Cerebellar nuclear complex (tissue), 1 donor: ENCODE results near the gene GDPGP1.
"Not testable (repeated sequence)": the region's sequence is repeated elsewhere in the genome, so short reads cannot be mapped to it uniquely, and the experiment has no call there.

Experiments
- DNase-seq, 2 experiments: peaks; one replicate each; lab custom pipeline; 2025; lab: John Stamatoyannopoulos, UW

Gene GDPGP1

DNA sequence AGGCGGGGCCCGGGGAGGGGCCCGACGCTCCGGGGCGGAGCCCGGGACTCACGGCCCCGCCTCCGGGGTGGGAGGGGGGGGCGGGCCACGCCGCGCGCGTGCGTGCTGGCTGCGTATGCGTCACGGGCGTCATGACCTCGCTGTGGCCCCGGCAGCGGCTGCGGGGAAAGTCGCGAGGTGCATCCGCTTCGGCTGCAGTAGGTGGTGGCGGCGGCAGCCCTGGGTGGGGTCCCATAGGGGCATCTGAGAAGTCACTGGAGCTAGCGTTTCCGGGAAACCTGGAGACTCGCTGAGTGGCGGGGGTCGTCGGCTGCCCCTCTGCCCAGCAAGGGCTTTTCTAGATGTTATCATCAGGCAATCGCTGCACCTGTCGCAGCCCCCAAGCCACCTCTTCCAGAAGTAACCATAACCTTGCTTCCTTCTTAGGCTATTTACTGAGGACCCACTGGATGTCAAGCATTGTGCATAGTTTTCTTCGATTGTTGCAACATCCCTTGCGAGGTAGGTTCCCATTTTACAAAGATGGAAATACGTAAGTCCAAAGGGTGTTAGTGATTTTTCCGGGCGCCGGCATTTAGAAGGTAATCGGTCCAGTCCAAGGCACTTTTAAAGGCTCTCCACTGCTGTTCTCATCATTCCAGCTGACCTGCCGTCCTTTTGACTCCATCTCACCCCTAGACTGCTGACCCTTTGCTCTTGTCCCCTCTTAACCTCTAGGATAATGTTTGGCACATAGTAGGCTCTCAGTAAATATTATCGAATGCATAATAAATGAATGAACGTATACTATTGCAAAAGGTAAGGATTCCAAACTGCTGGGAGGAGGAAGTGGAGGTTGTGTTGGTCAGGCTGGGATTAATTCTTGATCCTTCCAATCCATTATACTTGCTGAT is at the start of gene GDPGP1:
Gene GDPGP1 (plus strand): TSS at position 114 of the 893 bp plus-strand sequence. CDS start 6,700 bp downstream, outside the sequence.
- DNase-seq: peak; percentile 49 to 61

DNA sequence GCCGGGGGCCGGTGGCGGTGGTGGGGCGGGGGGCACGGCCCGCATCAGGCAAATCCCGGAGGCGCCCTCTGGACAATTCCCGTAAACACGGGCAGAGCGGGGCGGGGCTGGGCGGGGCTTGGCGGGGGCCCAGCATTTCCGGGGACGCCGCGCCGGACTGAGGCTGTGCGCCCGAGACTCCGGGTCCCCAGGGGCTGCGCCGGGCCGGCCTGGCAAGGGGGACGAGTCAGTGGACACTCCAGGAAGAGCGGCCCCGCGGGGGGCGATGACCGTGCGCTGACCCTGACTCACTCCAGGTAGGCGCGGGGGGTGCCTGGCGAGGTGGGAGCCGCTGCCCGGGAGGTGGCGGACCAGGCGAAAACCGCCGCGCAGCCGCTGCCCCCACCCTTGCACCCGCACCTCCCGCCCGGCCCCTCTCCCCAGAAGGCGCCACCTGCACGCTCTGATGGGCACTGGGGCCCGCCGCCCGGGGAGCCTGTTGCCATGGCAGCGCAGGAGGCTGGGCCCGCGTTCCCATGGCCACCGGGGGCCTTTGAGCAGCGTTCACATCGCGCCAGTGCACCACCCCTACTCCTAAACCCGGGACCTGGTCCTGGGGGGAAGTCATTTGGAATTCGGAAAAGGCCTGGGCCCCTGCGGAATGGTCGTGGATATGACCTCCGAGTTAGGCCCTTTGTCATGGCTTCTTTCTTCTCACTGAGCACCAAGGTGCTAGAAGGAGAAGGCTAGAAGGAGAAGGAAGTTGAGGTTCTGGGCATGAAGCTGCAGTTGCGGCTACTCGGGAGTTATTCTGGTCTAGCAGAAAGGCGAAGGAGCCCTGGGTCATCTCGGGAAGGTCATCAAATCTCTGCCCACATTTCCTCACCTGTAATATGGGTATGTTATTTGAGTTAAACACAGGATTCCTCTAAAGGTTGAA is 49.0 kb upstream of the GDPGP1 start:
- DNase-seq: no peak

DNA sequence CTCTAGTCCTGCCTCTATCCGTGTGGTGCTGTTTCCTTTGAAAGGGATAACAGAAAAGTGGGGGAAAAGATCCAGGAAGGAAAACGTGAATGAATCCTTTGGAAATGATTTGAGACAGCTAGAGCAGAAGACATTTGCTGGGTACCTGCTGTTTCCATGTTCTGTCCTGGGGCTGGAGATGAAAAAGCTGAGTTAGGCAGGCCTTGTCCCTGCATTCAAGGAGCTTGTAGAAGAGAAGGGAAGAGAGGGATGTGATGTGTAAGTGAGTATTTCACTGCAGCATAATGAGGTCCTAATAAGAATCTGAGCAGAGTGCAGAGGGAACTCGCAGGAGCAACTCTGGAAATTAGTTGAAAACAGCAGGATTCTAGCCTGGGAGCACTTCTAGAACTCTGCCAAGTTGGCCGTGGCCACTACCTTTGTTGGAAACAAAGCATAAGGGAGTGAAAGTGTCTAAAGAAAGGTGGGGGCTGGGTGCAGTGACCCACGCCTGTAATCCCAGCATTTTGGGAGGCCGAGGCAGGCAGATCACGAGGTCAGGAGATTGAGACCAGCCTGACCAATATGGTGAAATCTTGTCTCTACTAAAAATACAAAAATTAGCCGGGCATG is 46.6 kb upstream of the GDPGP1 start:
- DNase-seq: no peak

DNA sequence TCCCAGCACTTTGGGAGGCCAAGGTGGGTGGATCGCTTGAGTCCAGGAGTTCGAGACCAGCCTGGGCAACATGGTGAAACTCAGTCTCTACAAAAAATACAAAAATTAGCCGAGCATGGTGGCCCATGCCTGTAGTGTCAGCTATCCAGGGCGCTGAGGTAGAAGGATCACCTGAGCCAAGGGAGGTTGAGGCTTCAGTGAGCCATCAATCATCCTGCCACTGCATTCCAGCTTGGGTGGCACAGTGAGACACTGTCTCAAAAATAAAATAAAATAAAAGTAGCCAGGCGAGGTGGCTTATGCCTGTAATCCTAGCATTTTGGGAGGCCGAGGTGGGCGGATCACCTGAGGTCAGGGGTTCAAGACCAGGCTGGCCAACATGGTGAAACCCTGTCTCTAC is 45.9 kb upstream of the GDPGP1 start:
- DNase-seq: not testable (repeated sequence)

DNA sequence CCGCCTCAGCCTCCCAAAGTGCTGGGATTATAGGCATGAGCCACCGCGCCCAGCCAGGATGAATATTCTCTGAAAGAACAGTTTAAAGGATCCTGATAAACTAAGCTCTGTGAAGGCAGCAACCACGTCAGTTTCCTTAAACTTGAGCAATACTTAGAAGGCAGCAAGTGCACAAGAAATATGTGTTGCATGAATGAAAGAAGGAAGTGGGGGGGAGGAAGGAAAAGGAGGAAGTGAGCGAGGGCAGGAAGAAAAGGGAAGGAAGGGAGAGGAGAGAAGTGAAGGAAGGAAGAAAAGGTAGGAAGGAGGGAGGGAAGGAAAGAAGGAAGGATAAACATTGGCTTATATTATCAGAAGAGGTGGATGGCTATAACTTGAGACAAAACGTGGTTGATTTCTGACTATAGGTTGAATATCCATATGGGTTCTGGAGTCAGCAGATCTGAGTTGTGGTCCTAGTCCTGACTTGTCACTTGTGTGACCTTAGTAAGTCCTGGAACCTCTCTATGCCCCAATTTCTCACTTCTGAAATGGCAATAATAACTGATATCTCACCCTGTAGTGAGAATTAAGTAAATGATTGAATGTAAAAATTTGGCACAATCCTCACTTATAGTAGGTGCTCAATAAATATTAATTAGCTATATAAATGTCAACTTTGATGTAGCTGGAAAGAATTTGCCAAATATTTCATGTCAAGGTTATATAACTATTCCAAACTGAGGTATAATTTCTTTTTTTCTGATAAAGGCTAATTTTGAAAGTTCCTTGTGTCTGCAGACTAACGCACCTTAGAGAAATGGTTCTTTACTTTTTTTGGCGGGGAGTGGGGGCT is 44.9 kb upstream of the GDPGP1 start:
- no peak for DNase-seq

DNA sequence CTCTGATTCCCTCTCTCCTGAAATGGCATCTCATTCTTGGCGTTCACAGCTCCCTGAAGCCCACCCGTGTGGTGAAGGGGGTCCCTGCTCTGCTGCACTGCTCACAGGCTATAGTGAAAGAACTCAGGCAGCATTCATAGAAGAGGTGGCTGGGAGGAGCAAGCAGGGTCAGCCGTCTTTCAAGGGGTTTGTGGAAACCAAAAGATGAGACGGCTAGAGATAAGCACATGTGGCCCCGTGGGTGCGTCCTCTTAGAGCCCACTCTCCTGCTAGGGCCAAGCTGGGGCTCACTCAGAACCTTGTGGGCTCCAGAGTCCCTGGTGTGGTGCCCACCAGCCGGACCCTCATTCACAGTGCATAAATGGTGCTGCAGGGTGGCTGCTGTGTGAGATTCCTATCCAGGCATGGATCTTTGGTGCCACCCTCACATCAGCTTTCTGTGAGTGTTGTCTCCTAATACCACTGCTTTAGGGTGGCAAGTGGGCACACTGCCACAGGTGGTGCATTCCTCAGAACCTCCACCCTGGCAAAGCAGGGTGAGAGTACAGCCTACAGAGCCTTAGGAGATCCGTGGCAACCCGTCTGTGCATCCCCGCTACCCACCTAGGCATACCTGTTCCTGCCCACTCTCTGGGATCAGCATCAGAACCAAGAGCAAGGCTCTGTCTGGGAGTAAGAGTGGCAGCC is 44.1 kb upstream of the GDPGP1 start:
- DNase-seq: no peak

- no peak for DNase-seq
Observed at GRCh38 chr15:90190606-90191343, 43.2 kb upstream of the GDPGP1 start.

GRCh38 chr15:90191344-90191687 is 42.7 kb upstream of the GDPGP1 start:
- no peak for DNase-seq

GRCh38 chr15:90191794-90192509 is 42.1 kb upstream of the GDPGP1 start:
- DNase-seq: no peak

- DNase-seq: peak in 1 of 2 experiments; percentile 41
Observed at GRCh38 chr15:90192961-90193786, 40.8 kb upstream of the GDPGP1 start.

DNA sequence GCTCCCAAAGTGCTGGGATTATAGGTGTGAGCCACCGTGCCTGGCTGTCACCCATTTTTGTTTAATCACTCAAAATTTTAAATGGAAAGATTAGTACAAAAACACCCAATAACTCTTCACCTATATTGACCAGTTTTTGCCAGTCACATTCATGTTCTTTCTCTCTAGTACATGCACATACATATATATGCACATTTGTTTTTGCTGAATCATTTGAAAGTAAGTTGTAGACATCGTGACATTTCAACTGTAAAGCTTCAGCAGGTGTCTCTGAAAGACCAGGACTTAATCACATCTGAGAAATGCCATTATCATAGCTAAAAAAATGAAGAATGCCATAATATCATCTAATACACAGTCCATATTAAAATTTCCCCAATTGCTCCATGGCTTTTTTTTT is 39.4 kb upstream of the GDPGP1 start:
- no peak for DNase-seq

- no peak for DNase-seq
Observed at GRCh38 chr15:90200534-90201129, 33.4 kb upstream of the GDPGP1 start.

- no peak for DNase-seq
Observed at GRCh38 chr15:90201130-90201943, 32.7 kb upstream of the GDPGP1 start, which contains the start of gene SEMA4B. Gene SEMA4B (plus strand): TSS chr15:90201330. CDS start chr15:90201579, 249 bp downstream.

- DNase-seq: no peak
Observed at GRCh38 chr15:90201944-90202375, 32.0 kb upstream of the GDPGP1 start.

GRCh38 chr15:90202929-90203328 is 31.1 kb upstream of the GDPGP1 start:
- no peak for DNase-seq

- no peak for DNase-seq
Observed at GRCh38 chr15:90203473-90203872, 30.5 kb upstream of the GDPGP1 start.

DNA sequence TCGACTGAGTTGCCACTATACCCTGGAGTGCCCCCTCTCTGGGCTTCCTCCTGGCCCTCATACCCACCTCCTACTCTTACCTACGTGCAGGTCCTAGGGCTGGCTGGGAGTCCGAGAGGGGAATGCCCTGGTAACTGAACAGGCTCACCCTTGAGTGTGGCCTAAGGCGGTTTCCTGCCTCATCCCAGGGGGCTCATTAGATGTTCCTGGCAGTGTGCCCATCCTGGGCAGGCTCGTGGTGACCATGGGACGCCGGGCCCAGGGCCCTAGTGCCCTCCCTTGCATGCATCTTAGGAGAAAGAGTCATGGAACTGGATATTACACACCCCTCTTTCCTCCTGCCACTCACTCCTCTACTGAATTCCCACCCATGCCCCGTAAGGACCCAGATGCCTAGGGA is 30.1 kb upstream of the GDPGP1 start:
- no peak for DNase-seq
